HG03280 (cell line): ENCODE measurements around the gene PLA2R1.

Experiments used
- ATAC-seq: cut with Tn5 transposase; IDR thresholded peaks from one replicate; pipeline ENCODE4 v1.9.1; 2021; ENCODE audit warnings: mild to moderate bottlenecking, moderate library complexity; ENCODE audit not compliant: unreplicated experiment

The PLA2R1 gene

GRCh38 chr2:159938395-159938794 is 124.0 kb downstream of the PLA2R1 start:
- no peak for ATAC-seq

GRCh38 chr2:159936471-159936870 is 125.9 kb downstream of the PLA2R1 start:
- no peak for ATAC-seq

- ATAC-seq: peak; percentile 85
Measured at GRCh38 chr2:159933727-159934049, 128.7 kb downstream of the PLA2R1 start.

- ATAC-seq: no peak
Measured at GRCh38 chr2:159933040-159933726, 129.2 kb downstream of the PLA2R1 start.

GRCh38 chr2:159926695-159927094 is 135.7 kb downstream of the PLA2R1 start:
- ATAC-seq: no peak

GRCh38 chr2:159925975-159926374 is 136.4 kb downstream of the PLA2R1 start:
- no peak for ATAC-seq

- peak; percentile 56 for ATAC-seq
Measured at GRCh38 chr2:159922563-159922962, 139.9 kb downstream of the PLA2R1 start.

- peak; percentile 93 for ATAC-seq
Measured at GRCh38 chr2:159921752-159922404, 140.5 kb downstream of the PLA2R1 start.

GRCh38 chr2:159916511-159916910 is 145.9 kb downstream of the PLA2R1 start:
- no peak for ATAC-seq

- ATAC-seq: no peak
Measured at GRCh38 chr2:159913900-159914299, 148.5 kb downstream of the PLA2R1 start.

GRCh38 chr2:159912580-159912979 is 149.8 kb downstream of the PLA2R1 start:
- ATAC-seq: no peak

- ATAC-seq: no peak
Measured at GRCh38 chr2:159910951-159911350, 151.5 kb downstream of the PLA2R1 start.

GRCh38 chr2:159908623-159909022 is 153.8 kb downstream of the PLA2R1 start:
- ATAC-seq: no peak

GRCh38 chr2:159907909-159908308 is 154.5 kb downstream of the PLA2R1 start:
- ATAC-seq: no peak

- ATAC-seq: no peak
Measured at GRCh38 chr2:159905926-159906714, 156.3 kb downstream of the PLA2R1 start.

- ATAC-seq: peak; percentile 52
Measured at GRCh38 chr2:159904959-159905305, 157.5 kb downstream of the PLA2R1 start.

- peak; percentile 83 for ATAC-seq
Measured at GRCh38 chr2:159904127-159904958, 158.1 kb downstream of the PLA2R1 start, which contains the start of gene LY75. Gene LY75, minus strand, starts transcription at chr2:159904756.

GRCh38 chr2:159903443-159904126 is 158.8 kb downstream of the PLA2R1 start:
- peak; percentile 27 for ATAC-seq

GRCh38 chr2:159902722-159903121 is 159.7 kb downstream of the PLA2R1 start:
- ATAC-seq: no peak

- ATAC-seq: no peak
Measured at GRCh38 chr2:159900343-159900742, 162.1 kb downstream of the PLA2R1 start.
